GM12873 (cell line): Measurements from ENCODE around the gene NPTXR.

ENCODE experiments used
- TF ChIP-seq, protein P1 (sequence below): IDR thresholded peaks from 2 replicates; pipeline ENCODE4 v1.5.1; 2012; ENCODE audit warnings: low read depth, mild to moderate bottlenecking, moderate library complexity, low read length, control low read depth; ENCODE audit not compliant: insufficient read depth; ENCODE audit errors: missing control alignments

NPTXR gene

DNA sequence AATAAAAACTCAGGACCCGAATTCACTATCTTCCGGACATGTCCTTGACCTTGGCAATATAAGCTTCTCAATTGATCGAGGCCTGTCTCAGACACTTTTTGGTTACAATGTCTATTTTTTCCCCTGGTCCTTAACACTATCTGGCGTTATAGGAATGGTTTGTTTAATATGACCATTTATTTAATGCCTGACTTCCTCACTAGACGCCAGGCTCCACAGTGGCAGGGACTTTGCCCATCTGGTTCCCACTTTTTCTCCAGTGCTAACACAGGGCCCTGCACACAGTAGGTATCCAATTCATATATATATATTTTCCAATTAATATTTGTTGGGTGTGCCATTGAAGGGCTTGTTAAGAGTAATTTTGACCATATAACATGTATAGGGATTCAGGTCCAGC is 36.1 kb upstream of the NPTXR start:
- TF ChIP-seq, protein P1, sequence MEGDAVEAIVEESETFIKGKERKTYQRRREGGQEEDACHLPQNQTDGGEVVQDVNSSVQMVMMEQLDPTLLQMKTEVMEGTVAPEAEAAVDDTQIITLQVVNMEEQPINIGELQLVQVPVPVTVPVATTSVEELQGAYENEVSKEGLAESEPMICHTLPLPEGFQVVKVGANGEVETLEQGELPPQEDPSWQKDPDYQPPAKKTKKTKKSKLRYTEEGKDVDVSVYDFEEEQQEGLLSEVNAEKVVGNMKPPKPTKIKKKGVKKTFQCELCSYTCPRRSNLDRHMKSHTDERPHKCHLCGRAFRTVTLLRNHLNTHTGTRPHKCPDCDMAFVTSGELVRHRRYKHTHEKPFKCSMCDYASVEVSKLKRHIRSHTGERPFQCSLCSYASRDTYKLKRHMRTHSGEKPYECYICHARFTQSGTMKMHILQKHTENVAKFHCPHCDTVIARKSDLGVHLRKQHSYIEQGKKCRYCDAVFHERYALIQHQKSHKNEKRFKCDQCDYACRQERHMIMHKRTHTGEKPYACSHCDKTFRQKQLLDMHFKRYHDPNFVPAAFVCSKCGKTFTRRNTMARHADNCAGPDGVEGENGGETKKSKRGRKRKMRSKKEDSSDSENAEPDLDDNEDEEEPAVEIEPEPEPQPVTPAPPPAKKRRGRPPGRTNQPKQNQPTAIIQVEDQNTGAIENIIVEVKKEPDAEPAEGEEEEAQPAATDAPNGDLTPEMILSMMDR: no peak

DNA sequence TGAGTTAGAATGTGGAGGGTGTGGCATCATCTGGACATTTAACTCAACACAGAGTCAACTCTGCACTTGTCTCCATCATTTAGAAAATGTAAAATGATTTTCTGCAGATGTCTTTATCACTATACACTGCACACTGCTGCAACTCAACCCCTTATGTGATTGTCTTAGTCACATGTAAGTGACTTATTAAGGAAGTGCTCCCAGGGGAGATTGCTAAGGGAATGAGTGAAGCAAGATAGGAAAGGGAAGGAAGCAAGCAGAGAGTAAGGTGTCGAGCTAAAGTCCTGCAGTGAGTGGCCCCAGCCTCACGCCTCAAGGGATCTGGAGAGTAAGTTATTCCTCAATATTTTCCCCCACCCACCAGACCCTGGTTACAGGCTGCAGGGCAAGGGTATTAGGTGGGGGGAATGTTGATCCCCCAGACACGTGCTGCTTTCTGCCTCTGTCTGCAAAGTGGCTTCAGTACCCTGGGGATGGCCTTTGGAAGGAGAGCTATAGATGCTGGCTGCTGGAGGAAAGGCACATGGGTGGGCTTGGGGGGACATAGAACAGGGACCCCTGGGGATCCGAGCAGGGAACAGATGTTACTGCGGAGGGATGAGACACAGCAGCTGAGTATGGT is 35.4 kb upstream of the NPTXR start:
- TF ChIP-seq, protein P1: no peak

GRCh38 chr22:38878001-38878400 is 34.2 kb upstream of the NPTXR start:
- TF ChIP-seq, protein P1: no peak

GRCh38 chr22:38874529-38875222 is 30.8 kb upstream of the NPTXR start:
- TF ChIP-seq, protein P1: no peak

DNA sequence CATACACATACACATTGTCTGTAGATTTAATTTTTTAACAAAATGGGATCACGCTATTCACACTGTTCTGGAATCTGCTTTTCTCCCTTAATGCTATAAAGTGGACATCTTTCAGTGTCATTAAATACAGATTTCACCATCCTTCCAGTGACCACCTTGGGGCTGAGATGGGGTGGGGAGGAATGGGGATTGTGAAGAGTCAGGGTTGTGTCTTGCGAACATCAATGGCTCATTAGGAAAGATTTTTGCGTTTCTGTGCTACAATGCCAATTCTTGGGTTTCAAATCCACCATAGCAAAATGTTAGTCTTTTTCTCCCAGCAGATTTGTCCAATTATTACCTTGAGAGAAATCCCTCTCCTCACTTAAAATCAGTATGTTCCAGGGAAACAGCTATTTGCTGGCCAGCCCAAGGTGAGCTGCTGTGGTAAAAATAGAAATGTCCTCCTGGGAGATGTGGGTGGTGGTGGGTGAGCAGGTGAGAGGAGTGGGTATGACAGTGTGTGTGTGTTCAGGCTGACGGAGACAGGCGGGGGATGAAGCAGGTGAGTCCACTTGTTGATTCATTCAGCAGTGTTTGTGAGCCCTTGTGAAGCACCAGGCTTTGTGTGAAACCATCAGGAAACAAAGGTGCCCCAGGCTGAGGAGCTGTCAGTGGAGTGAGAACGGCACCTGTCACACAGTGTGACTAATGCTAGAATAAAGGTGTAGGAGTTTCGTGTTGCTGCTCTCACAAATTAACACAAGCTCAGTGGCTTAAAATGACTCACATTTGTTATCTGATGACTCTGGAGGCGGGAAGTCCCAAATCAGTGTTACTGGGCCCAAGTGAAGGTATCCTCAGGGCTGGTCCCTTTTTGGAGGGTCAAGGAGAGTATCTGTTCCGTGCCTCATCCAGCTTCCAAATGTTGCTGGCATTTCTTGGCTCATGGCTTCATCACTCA is 29.9 kb upstream of the NPTXR start:
- TF ChIP-seq, protein P1: no peak

DNA sequence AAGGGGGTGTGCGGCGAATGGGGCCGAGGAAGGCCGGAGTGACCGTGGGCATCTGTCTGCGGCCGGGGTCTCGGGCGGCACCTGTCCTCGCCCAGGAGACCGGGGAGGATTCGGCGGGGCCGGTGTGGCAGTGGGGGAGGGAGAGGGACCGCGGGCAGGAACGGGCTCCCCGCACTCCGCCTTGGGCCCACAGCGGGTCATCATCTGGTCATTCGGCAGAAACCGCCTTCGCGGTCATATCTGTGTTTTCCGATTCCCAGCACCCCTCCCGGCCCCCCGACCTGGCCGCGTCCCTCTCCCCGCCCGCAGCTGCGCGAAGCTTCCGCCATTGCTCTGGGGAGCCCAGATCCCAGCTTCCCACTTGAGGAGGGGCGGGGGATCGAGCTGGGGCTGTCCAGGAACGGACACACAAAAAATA is 29.0 kb upstream of the NPTXR start:
- TF ChIP-seq, protein P1: no peak
